ENCODE data around the gene HPCAL1. TPM values are rescaled to one million over a fixed set of nuclear protein-coding genes. Genes with fewer than 3 reads are reported as not detected.

The HPCAL1 gene
- total RNA-seq, 2 experiments from 2014 or later = 85.0 to 85.7 TPM

- ChIA-PET CTCF (no interaction called here), POLR2A (no interaction called here)
Measured at GRCh38 chr2:10355471-10356438, 53.1 kb downstream of the HPCAL1 start.

- ChIA-PET CTCF (no interaction called here), POLR2A (no interaction called here)
Measured at GRCh38 chr2:10356439-10356811, 53.7 kb downstream of the HPCAL1 start.

GRCh38 chr2:10357193-10358169, 54.8 kb downstream of the HPCAL1 start:
- ChIA-PET POLR2A (no interaction called here), CTCF (interaction anchor here (0.7 kb wide), 1 partner anchor 34 kb away, joined by 3 read pairs; no protein-coding TSS in a partner anchor)

- POLR2A ChIA-PET = no interaction called here
- CTCF ChIA-PET = interaction anchor here (1.1 kb wide), 1 partner anchor 50 kb away, joined by 3 read pairs; no protein-coding TSS in a partner anchor
Measured at GRCh38 chr2:10359246-10359645, 56.5 kb downstream of the HPCAL1 start.

GRCh38 chr2:10359731-10360329, 57.1 kb downstream of the HPCAL1 start:
- POLR2A ChIA-PET = no interaction called here
- CTCF ChIA-PET = interaction anchor here (1.1 kb wide), 1 partner anchor 49 kb away, joined by 3 read pairs; no protein-coding TSS in a partner anchor

GRCh38 chr2:10360460-10360849, 57.8 kb downstream of the HPCAL1 start:
- CTCF ChIA-PET = interaction anchor here (1.1 kb wide), 1 partner anchor 49 kb away, joined by 3 read pairs; no protein-coding TSS in a partner anchor
- POLR2A ChIA-PET = no interaction called here

GRCh38 chr2:10360850-10361588, 58.3 kb downstream of the HPCAL1 start:
- CTCF ChIA-PET = no interaction called here
- POLR2A ChIA-PET = no interaction called here

GRCh38 chr2:10362096-10362897, 59.6 kb downstream of the HPCAL1 start:
- ChIA-PET CTCF (interaction anchor here (0.7 kb wide), 1 partner anchor 371 kb away, joined by 3 read pairs; no protein-coding TSS in a partner anchor), POLR2A (no interaction called here)

GRCh38 chr2:10362898-10363454, 60.3 kb downstream of the HPCAL1 start:
- ChIA-PET POLR2A (no interaction called here), CTCF (no interaction called here)

- POLR2A ChIA-PET = no interaction called here
- CTCF ChIA-PET = no interaction called here
Measured at GRCh38 chr2:10363861-10364610, 61.3 kb downstream of the HPCAL1 start.

- ChIA-PET CTCF (no interaction called here), POLR2A (no interaction called here)
Measured at GRCh38 chr2:10365412-10365811, 62.7 kb downstream of the HPCAL1 start.

GRCh38 chr2:10366601-10367270, 64.0 kb downstream of the HPCAL1 start:
- ChIA-PET CTCF (no interaction called here), POLR2A (no interaction called here)

- CTCF ChIA-PET = no interaction called here
Measured at GRCh38 chr2:10367472-10368439, 65.1 kb downstream of the HPCAL1 start.

GRCh38 chr2:10368491-10369231, 66.0 kb downstream of the HPCAL1 start:
- CTCF ChIA-PET = no interaction called here
- POLR2A ChIA-PET = no interaction called here

More at GRCh38 chr2:10367472-10368439, 65.1 kb downstream of the HPCAL1 start:
- POLR2A ChIA-PET = no interaction called here

All from activated CD8-positive, alpha-beta memory T cell treated with anti-CD3 and anti-CD28 coated beads for 36 hours (primary cell).